ENCODE measurements around the gene GSG1L.

Gene GSG1L

DNA sequence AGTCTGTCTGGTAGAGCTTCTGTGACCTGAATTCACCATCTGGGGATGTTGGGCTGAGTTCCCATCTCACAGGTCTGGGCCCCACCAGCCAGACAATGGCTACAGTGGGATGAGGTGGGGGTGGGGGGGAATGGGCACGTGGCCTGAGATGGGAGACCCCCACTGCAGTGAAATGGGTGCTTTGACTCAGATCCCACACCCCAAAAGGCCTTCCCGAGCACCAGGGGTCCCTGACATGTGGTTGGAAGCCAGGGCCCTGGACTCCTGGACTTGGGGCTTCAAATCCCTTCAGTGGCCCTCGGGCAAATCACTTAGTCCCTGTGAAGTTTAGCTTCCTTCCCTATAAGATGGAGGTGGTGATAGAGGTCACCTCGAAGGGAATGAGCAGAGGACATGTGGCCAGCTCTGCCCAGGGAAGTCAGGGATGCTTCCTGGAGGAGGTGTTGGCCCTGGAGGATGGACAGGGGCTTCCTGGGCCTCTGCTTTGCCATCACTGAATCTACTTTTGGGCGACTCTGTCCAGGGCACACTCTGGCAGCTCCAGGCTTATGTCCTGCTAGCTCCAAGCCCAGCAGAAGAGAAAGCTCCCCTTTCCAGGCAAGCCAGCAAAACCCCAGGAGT lies 295.4 kb downstream of the GSG1L start:
- DNase-seq: no peak

DNA sequence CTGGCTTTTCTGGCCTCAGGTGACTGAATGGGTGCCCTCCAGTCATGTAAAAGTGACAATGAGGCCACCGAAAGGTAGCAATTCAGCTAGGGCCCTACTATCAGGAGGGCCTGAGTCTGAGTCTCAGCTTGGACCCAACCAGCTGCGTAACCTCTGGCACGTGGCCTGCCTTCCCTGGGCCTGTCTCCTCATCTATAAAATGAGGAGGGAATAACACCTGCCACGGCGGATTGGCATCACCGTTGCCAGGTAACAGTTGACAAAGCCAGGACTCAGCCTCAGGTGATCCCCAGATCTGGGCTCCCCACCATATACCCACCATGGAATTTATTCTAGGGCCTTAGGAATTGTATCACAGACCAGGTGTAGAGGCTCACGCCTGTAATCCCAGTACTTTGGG lies 296.4 kb downstream of the GSG1L start:
- no peak for DNase-seq

DNA sequence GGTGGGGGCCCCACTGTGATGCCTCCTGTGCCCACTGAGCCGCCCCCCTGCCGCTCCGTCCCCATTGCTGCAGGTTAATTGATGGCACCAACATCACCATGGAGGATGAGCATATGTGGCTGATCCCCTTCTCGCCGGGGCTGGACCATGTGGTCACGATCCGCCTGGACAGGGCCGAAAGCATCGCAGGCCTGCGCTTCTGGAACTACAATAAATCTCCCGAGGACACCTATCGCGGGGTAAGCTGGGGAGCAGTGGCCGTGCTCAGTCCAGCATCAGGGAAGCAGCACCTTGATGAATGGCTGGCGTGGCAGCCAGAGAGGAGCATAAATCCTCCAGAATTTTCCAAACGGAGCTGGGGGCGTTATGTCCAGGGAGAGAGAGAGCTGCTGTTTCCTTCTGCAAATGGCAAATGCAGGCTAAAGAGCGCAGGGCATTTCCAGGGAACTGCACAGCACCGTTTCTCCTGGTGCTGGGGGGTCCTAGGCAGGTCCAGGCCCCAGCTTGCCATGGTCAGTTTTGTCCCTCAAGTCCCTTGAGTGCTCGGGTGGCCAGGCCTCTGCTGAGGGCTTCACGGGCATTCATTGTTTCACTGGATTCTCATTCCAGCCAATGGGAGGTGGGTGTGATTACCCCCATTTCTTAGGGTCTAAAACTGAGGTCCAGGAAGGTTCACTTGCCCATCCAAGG lies 297.1 kb downstream of the GSG1L start:
- no peak for DNase-seq

DNA sequence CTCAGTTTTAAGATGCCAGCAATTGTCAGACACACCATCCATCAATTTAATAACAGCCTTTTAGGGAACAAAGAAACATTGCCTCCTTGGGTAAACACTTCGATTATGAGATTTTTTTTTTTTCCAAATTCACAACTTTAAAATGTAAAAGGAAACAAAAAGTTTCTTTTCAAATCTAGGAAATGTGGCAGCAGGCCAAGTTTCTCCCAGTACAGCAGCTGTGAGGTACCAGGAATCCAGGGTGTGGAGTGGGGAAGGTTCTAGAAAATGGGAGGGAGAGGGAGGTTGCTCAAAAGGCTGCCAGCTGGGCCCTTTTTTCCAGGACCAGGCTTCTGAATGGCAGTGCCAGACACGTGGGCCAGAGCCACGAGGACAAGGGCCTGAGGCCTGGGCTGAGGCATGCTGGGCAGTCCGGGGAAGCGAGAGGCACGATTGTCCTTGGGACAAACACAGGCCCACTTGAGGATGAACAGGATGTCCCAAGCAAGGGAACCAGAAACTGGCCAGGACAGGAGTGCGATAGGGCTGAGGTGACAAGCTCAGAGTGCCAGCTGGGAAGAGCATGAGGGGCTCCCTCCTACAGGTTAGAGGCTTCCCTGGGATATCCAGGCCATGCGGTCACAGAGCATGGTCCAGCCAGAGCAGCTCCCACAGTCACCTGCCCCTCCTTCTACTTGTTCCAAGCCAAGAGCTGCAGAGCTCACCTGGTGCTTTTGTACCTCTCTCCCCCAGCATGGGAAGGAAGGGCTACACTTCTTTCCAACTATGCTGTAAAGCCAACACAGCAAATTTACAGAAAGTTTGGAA lies 298.4 kb downstream of the GSG1L start:
- DNase-seq: no peak

DNA sequence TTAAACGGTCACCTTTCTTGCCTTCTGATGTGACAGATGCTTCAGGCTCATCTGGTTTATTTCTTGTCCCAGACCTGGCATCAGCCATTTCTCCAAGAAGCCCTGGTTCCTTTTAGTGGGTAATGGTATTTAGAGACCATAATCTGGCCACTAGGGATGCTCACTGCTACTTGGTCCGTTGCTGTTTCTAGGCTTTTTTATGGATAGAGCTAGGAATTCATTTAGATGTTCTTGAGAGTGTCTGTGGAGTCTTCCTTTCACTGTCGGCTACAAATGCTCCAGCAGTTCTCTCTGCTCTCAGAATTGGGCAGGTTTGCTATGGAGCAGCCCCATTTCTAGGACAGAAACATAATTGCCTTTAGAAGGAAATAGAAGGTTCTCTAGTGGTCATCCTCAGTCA lies 299.1 kb downstream of the GSG1L start:
- DNase-seq: no peak

DNA sequence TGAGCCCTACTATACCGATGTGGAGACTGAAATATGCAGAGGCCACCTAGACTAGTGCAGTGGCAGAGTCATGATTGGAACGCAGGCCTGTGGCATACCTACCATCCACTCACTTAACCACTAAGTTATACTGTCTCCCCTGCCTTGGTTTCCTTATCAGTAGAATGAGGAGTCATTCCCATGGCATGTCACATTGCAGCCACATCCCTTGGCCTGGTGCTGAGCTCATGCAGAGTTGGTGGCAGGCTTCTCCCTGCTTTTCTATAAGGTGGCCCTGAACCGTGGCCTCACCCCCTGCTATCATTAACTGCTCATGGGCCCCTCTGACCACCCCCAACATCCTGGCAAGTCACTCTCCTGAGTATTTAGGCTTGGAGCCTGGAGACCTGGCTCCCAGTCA lies 301.1 kb downstream of the GSG1L start:
- no peak for DNase-seq

DNA sequence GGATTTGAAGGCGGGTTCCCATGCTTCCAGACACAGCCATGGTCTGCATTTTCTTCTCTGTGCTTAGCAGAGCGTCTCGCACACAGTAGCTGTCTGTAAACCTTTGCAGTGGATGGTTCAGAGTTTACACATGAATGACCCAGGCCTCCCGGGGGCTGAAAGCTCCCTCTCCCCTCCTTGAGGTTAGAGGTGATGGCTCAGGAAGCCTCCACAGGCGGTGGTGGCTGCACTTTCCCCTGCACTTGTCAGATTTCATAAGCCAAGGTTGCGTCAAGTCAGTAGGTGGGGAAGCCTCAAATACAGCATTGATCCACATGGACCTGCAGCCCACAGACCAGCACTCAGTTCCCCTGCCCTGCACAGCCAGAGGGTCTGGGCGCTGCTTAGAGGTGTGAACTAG lies 301.7 kb downstream of the GSG1L start:
- no peak for DNase-seq

DNA sequence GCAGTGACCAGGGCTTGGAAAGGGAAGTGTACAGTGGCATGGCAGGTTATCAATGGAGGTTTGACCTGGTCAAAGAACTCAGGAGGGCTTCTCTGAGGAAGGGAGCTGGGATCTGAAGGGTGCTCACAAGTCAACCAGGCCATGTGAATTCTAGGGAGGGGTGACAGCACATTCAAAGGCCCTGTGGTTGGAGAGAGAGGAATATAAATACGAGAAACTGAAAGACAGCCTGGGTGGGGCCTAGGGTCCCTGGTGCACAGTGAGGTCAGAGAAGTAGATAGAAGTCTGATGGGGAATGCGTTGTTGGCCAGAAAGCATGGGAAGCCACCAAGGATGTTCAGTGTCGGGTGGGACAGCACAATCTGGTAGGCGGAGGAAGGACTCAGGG lies 302.7 kb downstream of the GSG1L start:
- no peak for DNase-seq

DNA sequence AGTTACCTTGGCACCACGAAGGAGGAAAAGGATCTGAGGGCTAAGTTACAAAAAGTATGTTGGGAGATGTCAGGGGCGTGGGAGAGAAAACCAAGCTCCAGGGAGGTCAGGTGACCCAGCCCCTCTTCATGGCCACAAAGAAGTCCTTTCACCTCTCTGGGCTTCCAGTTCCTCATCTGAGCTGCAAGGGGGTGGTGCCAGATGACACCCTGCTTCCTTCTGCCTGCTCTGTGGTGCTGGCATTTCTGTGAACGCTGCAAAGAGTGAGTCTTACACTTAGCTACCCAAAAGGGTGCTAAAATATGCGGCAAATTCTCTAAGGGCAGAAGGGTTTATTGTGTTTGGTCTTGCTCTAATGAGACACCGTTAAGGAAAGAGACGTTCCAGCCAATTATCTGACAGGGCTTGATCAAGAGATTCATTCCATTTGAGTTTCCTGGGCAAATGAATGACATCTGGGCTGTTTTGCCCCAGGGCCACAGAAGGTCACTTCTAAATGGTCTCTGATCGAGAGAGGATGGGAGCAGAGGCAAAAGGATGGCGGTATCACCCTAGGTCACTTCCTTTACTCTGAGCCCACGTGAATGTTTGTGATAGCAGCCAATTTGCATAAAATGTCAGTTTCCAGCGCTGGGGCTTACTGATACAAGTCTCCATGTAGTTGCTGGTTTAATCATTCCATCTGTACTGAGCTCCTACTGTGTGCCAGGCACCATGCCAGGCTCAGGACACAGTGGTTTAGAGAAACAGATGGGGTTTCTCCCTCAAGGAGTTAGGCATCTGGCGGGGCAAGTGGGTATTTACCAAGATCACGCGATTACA lies 303.3 kb downstream of the GSG1L start:
- DNase-seq: no peak

DNA sequence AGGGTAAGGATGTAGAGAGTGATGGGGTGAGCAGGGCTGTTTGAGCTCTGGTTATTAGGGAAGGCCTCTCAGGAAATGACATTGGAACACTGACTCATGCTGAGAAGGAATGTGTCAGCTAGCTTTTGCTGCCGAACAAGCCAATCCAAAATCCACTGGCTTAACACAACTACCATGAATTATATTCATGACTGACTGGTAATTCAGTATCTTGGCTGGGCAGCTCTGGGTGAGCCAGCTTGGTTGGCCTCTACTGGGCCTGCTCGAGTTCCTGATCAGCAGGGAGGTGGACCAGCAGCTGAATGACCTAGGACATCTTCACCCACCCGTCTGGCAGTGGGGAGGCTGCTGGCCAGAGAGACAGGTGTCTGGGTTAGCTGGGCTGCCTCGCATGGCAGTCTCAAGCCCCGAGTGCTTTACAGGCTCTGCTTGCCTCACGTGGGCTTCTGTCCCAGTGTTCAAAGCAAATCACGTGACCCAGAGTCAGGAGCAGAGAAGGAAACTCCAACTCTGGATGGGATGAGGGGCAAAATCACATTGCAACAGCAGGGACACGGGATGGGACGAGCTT lies 304.1 kb downstream of the GSG1L start:
- DNase-seq: no peak

DNA sequence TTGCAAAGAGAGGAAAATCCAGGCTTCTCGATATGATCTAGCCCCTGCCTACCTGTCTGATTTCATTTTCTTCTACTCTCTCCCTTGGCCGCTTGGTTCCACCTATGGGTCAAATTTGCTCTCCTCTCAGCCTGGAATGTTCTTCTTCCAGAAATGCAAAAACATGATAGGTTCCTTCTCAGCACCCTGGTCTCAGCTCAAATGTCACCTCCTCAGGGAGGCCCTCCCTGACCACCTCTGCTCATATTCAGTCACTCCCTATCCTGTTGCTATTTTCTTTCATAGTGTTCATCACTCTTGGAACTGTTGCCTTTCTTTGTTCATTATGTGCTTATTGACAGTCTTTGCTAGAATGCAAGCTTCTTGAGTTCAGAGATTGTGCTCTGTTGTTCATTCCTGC lies 305.0 kb downstream of the GSG1L start:
- no peak for DNase-seq

DNA sequence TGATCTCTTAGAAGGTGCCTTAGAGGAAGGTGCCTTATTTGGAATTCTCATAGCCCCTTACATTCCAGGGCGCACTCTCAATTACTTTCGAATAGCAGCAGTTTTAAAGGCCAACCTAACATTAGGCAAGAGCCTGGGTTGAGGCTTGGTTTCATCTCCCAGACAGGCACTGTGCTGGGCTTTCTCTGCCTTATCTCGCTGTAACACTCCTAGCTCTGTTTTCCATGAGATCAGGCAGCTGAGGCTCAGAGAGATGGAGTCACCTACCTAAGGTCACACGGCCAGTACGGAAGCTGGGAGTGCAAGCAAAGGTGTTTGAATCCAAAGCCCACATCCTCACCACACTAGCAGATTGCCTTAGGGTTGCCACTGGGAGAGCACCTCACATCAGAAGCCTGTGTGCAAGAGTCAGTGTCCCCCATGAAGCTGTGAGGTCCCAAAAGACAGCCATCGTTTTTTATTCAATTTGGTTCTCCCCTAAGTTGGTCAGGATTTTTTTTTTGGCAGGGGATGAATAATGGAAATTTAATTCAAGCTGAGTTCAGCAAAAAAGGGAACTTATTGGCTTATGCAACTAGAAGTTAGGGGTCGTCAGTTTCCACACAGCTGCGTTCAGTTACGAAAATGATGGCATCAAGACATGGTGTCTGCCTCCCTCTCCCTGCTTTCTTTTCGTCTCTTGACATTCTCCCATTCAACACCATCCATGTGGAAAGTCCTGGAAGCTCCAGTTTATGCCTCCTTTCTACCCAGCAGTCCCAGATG lies 307.1 kb downstream of the GSG1L start:
- DNase-seq: no peak

DNA sequence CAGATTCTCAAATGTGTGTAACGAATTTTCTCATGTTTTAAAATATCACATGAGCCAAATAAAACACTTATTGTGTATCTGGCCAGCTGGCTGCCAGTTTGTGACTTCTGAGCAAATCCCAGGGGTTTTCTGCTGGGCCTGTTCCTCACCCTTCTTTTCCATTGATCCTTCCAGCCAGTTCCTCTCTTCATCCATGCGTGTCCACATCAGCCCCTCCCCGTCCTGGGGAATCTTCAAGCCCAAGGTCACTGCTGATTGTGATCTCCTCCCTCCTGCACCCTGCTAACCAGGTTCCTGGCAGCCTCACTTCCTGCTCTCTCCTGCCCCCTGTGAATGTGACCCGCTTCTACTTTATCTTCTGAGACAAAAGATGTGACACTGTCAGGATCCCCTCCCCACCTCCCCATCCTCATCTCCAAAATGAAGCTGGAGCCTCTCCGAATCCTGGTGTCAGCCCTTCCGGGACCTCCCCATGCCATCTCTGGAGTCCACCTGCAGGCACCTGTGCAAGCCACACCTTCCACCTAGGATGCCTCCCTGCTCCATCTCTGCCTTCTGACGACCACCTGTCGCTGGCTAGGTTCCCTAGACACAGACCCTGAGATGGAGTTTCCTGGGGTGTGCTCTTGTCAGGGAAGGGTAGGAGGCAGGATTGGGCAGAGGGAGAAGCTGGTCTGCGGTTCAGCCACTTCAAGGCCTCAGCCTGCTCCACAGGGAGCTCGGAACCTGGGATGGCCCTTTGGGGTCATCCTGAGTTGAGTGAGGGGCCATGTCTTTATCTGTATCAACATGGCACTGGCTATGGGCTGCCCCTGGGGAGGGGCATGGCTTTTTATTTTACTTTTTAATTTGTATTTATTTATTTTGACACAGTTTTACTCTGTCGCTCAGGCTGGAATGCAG lies 308.5 kb downstream of the GSG1L start:
- peak in 1 of 2 experiments; percentile 39 for DNase-seq

DNA sequence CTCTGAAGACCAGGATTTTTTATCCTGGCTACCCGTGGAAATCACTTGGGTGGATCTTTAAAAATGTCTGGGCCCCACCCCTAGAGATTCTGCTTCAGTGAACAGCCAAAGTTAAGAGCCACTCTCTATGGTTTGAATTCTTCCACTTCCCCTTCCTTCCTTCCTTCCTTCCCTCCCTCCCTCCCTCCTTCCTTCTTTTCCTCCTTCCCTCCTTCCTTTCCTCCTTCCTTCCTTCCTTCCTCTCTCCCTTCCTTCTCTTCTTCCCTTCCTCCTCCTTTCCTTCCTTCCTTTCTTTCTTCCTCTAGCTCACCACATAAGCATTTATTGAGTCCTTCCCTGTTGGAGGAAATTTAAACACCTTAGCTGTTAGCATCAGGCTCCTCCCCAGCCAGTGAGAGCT lies 310.0 kb downstream of the GSG1L start:
- no peak for DNase-seq

DNA sequence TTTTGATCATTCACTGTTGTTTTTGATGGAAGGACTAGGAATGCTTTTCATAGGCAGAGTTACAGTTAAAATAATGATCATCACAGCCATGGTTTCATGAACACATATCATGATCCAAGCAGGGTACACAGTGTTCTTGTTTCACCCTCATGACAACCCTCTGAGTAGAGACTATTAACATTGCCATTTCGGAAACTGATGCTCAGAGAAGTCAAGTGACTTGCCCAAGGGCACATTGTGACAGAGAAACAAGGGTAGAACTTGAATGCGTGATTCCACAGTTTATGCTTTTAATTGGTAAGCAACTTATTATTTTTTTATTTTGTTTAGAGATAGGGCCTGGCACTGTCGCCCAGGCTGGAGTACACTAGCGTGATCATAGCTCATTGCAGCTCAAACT lies 311.3 kb downstream of the GSG1L start:
- DNase-seq: no peak

DNA sequence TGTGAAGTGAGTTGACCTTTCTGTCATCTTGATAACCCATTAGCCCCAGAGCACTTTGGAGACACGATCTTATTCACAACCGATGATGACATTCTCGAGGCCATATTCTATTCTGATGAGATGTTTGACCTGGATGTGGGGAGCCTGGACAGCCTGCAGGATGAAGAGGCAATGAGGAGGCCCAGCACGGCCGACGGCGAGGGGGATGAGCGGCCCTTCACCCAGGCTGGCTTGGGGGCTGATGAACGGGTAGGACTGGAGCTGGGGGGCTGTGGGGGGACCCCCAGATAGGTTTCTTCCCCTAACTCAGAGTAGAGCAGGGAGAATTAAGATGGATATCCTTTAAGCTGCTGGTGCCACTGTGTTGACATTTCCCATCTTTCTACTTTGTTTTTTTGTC lies 311.8 kb downstream of the GSG1L start:
- DNase-seq: no peak

DNA sequence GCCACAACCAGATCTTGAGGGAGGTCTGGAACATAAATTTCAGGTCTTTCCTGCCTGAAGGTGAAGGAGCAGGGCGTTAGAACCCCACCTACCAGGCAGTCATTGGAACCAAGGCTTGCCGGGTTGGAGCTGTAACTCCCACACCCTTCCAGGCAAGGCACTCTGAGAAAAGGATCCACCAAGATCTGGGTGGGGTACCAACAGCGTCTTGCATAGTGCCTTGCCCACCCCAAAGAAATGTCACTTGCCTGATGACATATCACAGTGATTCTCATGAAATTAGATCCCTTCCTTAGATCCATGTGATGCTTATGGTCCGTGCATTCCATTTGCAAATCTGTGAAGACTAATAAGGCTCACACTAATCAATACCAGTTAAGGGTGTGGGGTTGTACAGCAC lies 312.3 kb downstream of the GSG1L start:
- no peak for DNase-seq

DNA sequence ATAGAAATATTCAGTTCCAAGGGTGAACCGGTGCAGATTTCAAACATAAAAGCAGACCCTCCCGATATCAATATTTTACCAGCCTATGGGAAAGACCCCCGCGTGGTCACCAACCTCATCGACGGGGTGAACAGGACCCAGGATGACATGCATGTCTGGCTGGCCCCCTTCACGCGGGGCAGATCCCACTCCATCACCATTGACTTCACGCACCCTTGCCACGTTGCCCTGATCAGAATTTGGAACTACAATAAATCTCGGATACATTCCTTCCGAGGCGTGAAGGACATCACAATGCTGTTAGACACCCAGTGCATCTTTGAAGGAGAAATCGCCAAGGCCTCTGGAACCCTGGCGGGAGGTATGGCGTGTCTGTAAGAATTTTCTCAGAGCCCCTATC lies 313.6 kb downstream of the GSG1L start:
- DNase-seq: no peak

DNA sequence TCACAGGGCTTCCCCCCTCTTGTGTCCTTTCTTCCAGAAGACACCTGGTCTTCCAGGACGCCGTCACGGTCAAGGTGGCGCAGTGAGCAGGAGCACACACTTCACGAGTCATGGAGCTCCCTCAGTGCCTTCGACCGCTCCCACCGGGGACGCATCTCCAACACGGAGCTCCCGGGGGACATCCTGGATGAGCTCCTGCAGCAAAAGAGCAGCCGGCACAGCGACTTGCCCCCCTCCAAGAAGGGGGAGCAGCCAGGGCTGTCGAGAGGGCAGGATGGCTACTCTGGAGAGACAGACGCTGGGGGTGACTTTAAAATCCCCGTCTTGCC lies 314.0 kb downstream of the GSG1L start:
- DNase-seq: no peak

DNA sequence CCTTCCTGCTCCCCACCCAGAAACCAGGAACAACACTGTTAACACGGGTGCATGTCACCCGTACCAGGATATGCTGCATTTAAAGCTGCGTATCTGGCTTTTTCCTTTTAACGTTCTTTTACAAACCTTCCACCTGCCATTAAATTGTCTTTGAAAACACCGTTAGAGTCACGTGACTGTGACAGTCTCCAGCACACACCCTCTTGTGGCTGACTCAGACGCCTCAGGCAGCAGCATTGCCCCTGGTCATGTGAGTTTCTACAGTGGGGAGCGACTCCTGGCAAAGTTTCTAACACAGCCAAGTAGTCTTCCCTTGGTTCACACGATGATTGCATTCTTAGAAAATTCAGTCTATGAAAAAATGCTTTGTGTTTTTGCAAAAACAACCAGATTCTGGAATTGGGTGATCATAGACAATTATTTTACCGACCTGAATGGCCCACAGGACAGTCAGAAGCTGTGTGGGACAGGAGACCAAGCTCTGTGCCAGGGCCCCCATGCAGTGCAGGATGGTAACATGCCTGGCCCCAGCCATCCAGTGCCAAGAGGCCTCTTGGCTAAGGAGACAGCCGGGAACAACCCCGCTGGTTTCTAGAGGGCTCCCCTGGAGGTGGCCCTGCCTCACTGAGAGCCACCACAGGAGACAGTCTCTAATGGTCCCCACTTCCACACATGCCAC lies 314.5 kb downstream of the GSG1L start:
- DNase-seq: peak in 1 of 2 experiments; percentile 3

DNA sequence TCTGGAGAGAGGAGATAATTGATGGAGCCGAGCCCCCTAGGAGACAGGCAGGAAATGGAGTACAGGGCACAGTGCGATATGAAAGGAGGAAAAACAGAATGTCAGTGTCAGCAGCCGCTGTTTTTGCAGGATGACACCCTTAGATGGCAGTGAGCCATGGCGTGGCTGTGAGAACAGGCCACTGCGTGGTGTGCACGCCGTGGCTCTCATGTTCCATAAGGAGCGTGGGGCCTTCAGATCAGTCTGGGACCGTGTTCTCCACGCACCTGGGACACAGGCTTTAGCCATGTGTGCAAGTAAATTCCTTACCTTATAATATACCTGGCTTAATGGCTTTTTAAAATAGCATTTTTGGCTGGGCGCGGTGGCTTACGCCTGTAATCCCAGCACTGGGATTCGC lies 315.6 kb downstream of the GSG1L start:
- no peak for DNase-seq
